ENCODE data around the gene RNF19B.

Gene RNF19B

DNA sequence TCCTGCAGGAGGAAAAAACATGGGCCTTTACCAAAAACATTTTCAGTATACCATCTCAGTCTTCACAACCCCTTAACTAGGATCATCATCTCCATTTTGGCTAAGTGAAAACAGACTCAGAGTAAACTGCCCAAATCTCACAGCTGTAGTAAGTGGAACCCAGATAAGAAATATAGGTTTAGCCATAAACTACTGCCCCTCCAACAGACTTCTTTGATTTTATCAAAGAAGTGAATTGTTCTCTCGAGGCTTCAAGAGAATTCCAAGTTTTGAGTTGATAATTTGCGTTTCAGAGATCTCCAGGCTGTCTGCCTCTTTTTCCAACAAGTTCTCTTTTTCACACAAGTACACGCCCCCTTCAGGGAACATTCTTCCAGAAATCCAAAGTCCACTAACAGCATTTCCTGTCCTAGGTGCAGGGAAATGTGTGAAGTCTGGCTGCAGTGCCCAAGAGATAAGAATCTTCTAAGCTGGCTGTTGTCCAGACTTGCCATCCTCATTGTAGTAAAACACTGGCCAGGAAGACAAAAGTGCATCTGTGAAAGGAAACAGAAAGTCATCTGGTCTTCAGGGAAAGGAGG, 30.8 kb downstream of the RNF19B start:
- Mint-ChIP-seq H3K27me3 (no peaks in the 10 kb centered on the region), H3K4me1 (peaks cover 11% of the 10 kb centered on the region), H3K9me3 (no peaks in the 10 kb centered on the region), H3K4me3 (no peak overlapping the region), H3K27ac (peak overlapping the region in 1 of 2 donors; percentile 2)
- ATAC-seq (peak; percentile 12), DNase-seq (no peak)

DNA sequence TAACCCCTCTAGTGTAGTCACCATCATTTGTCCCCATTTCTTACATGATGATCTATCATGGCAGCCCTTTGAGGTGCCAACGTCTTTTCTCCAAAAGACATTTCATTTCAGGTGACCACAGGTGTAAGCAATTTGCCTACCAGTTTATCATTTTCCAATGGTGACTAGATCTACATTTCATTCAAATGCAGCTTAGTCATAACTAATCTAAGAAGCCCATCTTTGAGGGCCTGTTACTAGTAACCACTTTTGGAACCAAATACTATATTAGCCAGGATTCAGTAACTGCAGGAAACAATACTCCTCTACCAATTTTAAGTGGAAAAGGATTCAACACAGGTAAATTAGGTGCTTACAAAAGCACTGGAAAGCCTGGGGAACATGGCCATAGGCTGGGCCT, 32.8 kb downstream of the RNF19B start:
- H3K4me3 Mint-ChIP-seq = no peak overlapping the region
- H3K4me1 Mint-ChIP-seq = no peaks in the 10 kb centered on the region
- H3K27ac Mint-ChIP-seq = no peak overlapping the region
- DNase-seq (no peak), ATAC-seq (no peak)
- no peaks in the 10 kb centered on the region for H3K9me3 Mint-ChIP-seq
- peaks cover 10% of the 10 kb centered on the region for H3K27me3 Mint-ChIP-seq

DNA sequence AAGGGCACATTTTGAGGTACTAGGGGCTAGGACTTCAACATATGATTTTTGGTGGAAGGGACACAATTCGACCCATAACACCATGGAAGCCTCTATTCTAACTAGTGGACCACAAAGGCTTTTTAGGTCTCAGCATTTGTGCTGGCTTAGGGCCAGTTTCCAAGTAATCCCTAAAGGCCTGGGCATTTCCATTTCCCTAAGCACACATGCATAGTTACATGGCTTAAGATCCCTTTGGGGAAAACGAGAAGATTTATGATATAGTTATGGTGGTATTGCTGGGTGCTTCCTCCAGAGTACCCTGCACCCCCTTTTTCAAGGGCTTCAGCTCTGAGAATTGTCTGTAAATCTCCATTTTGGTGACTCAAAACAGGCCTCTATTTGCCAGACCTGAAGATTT, 35.2 kb downstream of the RNF19B start:
- Mint-ChIP-seq H3K27me3 (peaks cover 34% of the 10 kb centered on the region), H3K4me1 (peaks cover 18% of the 10 kb centered on the region), H3K27ac (no peak overlapping the region), H3K4me3 (no peak overlapping the region), H3K9me3 (no peaks in the 10 kb centered on the region)
- DNase-seq = no peak
- ATAC-seq = no peak

DNA sequence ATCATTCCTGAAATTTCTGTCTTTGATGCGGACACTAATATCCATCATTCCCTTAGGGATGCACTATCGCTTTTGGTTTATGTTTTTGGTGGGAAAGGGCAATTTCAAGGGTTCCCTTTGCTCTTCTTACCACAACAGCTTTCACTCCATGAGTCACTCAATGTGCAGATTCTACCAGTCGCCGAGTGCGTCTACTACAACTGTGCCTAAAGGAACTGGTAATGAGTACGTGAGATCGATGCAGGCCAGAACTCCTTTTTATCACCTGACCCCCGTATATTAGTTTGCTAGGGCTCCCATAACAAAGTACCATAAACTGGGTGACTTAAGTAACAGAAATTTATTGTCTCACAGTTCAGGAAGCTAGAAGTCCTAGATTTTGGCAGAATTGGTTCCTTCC, 35.9 kb downstream of the RNF19B start:
- H3K4me1 Mint-ChIP-seq = peaks cover 24% of the 10 kb centered on the region
- no peaks in the 10 kb centered on the region for H3K9me3 Mint-ChIP-seq
- no peak for ATAC-seq
- no peak overlapping the region for H3K4me3 Mint-ChIP-seq
- H3K27ac Mint-ChIP-seq = no peak overlapping the region
- no peak for DNase-seq
- peaks cover 41% of the 10 kb centered on the region for H3K27me3 Mint-ChIP-seq

DNA sequence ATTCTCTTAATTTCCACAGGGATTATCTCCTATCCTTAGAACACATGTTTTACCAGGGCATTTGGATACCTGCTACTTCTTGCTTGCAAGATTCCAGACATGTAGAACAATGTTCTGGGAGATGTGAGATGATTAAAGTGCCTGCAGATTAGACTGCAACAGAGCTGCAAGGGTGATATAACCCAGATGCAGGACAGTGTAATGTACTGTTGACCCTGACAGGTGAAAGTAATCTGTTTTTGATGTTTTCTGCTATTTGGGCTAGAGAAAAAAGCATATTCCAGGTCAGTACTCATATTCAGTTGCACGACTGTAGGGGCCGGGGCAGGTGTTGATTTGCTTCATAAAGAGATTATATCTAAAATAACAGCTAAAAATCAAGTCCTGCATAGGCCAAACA, 36.3 kb downstream of the RNF19B start:
- Mint-ChIP-seq H3K9me3 (no peaks in the 10 kb centered on the region), H3K4me1 (peaks cover 27% of the 10 kb centered on the region), H3K27me3 (peaks cover 45% of the 10 kb centered on the region), H3K27ac (no peak overlapping the region), H3K4me3 (no peak overlapping the region)
- no peak for ATAC-seq
- no peak for DNase-seq

DNA sequence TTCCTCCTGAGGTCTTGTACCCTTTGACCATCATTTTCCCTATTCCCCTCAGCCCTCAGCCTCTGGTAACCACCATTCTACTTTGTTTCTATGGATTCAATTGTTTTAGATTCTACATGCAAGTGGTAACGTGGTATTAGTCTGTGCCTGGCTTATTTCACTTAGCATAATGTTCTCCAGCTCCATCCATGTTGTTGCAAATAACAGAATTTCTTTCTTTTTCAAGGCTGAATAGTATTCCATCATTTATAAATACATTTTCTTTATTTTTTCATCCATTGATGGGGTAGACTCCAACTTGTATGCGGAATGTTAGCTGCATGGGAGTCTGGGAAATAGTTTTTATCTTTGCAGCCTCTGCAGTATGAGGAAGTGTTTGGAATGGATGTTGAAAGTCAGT, 37.2 kb downstream of the RNF19B start:
- Mint-ChIP-seq H3K9me3 (no peaks in the 10 kb centered on the region), H3K27me3 (peaks cover 54% of the 10 kb centered on the region), H3K4me3 (no peak overlapping the region), H3K27ac (no peak overlapping the region), H3K4me1 (peaks cover 27% of the 10 kb centered on the region)
- no peak for ATAC-seq
- no peak for DNase-seq

DNA sequence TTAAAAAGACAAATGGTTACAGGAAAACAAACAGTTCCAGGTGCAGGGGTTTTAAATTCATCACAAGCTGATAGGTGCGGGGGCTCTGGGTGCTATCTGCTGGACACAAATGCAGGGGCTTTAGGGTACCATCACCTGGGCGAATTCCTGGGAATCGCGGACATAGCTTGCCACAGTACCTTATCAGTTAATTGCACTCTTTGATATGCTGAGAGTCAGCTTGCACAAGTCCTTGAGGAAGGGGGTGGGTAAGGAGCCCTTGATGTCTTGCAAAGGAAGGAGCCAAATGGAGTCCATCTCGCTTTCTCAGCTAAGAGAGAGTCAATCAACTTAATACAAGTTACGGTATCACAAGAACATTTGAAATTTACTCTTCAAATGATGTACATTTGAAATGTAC, 38.0 kb downstream of the RNF19B start:
- H3K27me3 Mint-ChIP-seq = peaks cover 62% of the 10 kb centered on the region
- H3K27ac Mint-ChIP-seq = no peak overlapping the region
- no peak for DNase-seq
- H3K4me1 Mint-ChIP-seq = peaks cover 27% of the 10 kb centered on the region
- no peaks in the 10 kb centered on the region for H3K9me3 Mint-ChIP-seq
- no peak overlapping the region for H3K4me3 Mint-ChIP-seq
- no peak for ATAC-seq

DNA sequence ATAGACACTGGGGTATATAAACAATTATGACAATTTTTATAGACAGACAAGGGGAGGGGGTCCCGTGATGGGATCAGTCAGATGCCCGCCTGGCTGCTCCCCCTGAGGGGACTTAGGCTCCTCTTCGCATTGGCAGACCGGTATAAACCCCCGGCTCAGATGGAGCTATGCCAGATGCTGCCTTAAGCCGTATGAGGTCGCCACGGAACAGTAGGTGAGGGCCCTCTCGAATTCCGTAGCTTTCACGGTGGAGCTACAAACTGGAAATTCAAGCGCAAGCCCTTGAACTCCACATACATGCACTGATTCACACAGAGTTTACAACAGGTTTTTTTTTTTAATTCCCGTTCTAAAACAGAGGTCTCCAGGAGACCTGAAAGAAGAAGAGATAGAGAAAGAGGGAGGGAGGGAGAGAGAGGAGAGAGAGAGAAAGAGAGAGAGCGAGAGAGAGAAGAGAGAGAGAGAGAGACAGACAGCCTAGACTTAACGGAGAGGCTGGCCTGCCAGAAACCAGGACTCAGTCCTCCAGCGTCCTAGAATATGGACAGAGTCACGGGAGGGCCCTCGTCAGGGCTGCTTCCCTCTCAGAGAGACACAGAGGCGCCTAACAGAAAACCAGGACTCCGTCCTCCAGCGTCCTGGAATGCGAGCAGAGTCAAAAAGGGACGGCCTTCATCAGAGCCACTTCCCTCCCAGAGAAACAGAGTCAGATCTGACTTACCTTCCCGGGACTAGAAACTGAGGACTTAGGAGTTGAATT, 39.0 kb downstream of the RNF19B start:
- DNase-seq = no peak
- peaks cover 29% of the 10 kb centered on the region for H3K4me1 Mint-ChIP-seq

DNA sequence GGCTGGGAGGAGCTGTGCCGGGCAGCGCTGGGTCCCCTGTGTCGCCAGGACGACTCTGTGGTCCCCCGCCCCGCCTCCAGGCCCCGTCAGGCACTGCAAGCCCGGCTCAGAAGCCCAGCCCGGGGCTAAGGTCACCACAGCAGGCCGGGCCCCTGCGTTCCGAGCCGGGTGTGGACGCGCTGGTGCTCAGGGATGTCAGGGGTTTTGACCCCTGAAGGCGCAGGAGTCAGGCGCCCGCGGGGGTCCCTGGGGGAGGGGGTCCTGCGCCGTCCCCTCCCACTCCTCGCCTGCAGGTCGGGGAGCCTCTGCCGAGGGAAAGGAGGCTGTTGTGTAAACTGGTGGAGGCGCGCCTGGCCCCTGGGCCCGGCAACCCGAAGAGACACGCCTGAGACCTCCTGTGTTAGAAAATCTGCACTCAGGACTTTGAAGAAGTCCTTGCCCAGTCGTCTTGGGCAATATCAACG, 39.7 kb downstream of the RNF19B start:
- H3K4me3 Mint-ChIP-seq = peak overlapping the region; percentile 46 to 57
- H3K4me1 Mint-ChIP-seq = peaks cover 36% of the 10 kb centered on the region
- DNase-seq = no peak
- H3K9me3 Mint-ChIP-seq = no peaks in the 10 kb centered on the region
- peak; percentile 67 for ATAC-seq
- H3K27ac Mint-ChIP-seq = no peak overlapping the region
- peaks cover 79% of the 10 kb centered on the region for H3K27me3 Mint-ChIP-seq

More for the DNA sequence above, 39.0 kb downstream of the RNF19B start:
- peak overlapping the region; percentile 40 to 57 for H3K4me3 Mint-ChIP-seq
- no peaks in the 10 kb centered on the region for H3K9me3 Mint-ChIP-seq
- ATAC-seq = peak; percentile 85
- H3K27ac Mint-ChIP-seq = no peak overlapping the region
- peaks cover 72% of the 10 kb centered on the region for H3K27me3 Mint-ChIP-seq

DNA sequence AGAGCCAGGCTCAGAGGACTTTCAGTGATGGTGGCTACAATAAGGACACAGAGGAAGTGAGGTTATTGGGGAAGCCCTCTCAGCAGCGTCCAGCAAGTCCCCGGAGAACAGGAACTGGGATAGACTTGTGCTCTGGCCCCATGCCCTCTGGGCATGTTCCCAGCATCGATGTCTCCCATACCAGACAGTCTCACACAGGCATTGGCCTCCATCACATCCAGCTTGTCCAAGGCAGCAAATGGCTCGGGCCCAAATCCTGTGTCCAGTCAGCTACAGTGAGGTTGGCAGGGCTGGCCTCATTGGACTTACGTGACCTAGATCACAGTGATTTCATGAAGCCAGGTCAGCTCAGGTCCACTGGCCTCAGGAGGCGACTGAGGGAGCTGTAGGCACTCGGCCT, 43.8 kb downstream of the RNF19B start:
- Mint-ChIP-seq H3K9me3 (no peaks in the 10 kb centered on the region), H3K4me3 (no peak overlapping the region), H3K4me1 (peaks cover 47% of the 10 kb centered on the region), H3K27ac (peak overlapping the region in 1 of 2 donors; percentile 41), H3K27me3 (peaks cover 92% of the 10 kb centered on the region)
- DNase-seq (no peak), ATAC-seq (no peak)

DNA sequence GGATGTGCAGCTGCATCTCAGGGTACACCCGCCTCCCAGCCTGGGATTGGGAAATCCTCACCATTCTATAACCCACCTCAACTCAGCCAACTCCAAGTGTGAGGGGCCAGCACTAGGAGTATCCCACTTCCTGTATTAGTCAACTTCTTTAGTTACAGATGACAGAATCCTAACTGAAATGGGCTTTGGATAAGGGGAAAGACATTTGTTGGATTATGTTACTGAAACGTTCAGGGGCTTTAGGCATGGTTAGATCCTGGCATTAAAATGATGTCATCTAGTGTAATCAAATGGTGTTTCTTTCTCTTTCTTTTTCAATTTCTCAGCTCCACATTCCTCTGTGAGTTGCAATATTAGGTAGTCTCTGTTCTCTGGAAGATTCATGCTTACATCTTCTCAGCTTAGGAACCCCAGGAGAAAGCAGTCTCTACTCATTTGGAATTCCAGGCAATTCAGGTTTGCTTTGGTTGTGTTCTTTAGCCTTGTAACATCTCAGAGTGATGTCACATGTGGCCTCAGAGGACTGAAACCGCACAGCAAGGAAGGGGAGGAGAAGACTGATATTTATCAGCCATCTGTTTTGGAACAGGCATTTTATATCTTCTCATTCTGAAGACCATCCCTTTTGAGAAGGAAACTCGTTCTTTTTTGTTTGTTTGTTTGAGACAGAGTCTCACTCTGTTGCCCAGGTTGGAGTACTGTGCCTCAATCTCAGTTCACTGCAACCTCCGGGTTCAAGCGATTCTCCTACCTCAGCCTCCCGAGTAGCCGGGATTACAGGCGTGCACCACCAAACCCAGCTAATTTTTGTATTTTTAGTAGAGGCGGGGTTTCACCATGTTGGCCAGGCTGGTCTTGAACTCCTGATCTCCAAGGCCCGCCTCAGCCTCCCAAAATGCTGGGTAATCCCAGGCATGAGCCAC, 44.5 kb downstream of the RNF19B start:
- ATAC-seq (peak; percentile 52), DNase-seq (no peak)
- Mint-ChIP-seq H3K27ac (peak overlapping the region; percentile 78 to 93), H3K4me3 (peak overlapping the region; percentile 57 to 70), H3K4me1 (peaks cover 40% of the 10 kb centered on the region), H3K27me3 (peaks cover 92% of the 10 kb centered on the region), H3K9me3 (no peaks in the 10 kb centered on the region)

DNA sequence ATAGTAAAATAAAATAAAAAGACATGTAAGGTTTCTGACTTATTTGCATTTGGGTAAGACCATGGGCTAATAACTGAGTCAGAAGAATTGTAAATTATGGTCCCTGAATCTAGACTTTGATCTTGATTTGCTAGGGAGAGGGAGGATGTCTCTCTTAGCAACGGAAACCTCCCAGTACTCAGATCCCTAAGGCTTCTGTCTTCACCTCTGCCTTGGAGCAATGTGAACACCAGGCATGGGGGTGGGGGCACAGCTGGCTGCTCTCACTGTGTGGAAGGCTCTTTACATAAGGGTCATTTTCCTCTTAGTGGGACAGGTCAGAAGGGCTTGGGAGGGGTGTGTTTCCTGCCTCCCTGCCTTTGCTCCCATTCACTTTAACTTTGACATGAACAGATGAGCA, 46.4 kb downstream of the RNF19B start:
- Mint-ChIP-seq H3K4me1 (peaks cover 23% of the 10 kb centered on the region), H3K27me3 (peaks cover 77% of the 10 kb centered on the region), H3K9me3 (no peaks in the 10 kb centered on the region), H3K4me3 (no peak overlapping the region), H3K27ac (no peak overlapping the region)
- DNase-seq (no peak), ATAC-seq (no peak)

DNA sequence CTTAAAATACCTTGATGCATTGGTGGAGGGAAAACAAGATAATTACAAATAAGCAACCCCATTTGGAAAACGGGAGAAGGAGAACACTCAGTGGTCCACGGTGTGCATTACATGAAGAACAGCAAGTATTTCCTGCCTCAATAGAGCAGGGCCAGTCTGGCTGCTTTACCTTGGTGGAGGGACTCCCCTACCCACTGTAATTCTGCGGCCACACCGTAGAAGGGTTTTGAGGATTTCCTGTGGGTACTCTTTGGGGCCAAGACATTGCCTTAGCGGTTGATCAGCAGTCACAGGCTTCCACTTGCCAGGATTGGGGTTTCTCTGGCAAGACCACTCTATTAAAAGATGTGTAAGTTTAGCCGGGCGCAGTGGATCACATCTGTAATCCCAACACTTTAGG, 47.1 kb downstream of the RNF19B start:
- Mint-ChIP-seq H3K4me1 (peaks cover 23% of the 10 kb centered on the region), H3K27ac (no peak overlapping the region), H3K9me3 (no peaks in the 10 kb centered on the region), H3K4me3 (no peak overlapping the region), H3K27me3 (peaks cover 71% of the 10 kb centered on the region)
- DNase-seq (peak in 1 of 2 donors; percentile 76), ATAC-seq (peak; percentile 99)

DNA sequence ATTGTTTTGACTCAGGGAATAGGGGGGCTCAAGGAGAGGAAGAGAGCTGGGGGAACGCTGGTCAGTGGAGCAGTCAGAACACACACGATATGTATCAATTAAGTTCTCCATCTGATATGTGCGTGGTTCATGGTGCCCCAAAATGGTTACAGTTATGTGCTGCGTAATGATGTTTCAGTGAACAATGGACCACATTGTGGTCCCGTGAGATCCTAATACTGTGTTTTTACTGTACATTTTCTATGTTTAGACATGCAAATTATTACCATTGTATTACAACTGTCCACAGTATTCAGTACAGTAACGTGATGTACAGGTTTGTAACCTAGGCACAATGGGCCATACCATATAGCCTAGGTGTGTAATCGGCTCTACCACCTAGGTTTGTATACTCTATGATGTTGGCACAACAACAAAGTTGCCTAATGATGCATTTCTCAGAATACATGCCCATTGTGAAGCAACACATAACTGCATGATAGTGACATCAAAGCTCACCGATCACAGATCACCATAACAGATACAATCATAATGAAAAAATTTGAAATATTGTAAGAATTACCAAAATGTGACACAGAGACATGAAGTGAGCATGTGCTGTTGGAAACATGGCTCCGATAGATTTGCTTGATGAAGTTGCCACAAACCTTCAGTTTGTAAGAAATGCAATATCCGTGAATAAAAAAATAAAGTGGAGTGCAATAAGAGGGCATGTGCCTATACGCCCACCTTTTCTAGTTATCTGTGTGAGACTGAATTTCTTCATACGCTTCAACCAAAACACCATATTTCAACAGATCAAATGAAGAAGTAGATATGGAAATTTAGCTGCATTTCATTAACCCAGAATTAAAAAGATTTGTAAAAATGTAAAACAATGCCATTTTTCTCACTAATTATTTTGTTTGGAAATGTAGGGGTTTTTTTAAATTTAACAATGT, 48.6 kb downstream of the RNF19B start:
- Mint-ChIP-seq H3K27me3 (peaks cover 56% of the 10 kb centered on the region), H3K27ac (no peak overlapping the region), H3K9me3 (no peaks in the 10 kb centered on the region), H3K4me3 (no peak overlapping the region), H3K4me1 (peaks cover 23% of the 10 kb centered on the region)
- ATAC-seq = no peak
- DNase-seq = no peak

DNA sequence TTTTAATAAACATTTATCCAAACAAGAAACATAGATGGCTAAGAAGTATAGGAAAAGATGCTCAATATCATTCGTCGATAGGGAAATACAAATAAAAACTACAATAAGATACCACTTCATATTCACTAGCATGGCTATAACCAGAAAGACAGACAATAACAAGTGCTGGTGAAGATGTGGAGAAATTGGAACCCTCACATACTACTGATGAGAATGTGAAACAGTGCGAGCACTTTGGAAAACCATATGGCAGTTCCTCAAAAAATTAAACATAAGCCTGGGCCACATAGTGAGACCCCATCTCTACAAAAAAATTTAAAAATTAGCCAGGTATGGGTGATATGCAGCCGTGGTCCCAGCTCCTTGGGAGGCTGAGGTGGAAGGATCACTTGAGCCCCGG, 54.3 kb downstream of the RNF19B start:
- Mint-ChIP-seq H3K4me3 (no peak overlapping the region), H3K4me1 (no peaks in the 10 kb centered on the region), H3K27me3 (peaks cover 7% of the 10 kb centered on the region), H3K9me3 (no peaks in the 10 kb centered on the region), H3K27ac (no peak overlapping the region)
- no peak for DNase-seq
- ATAC-seq = no peak
